Measurements from ENCODE around the gene NCBP2L.
A peak's percentile ranks its signal among the peaks of the same experiment; 100 is the strongest.
"Not testable (repeated sequence)": the region's sequence is repeated elsewhere in the genome, so short reads cannot be mapped to it uniquely, and the experiment has no call there.

NCBP2L gene

GRCh38 chrX:107753187-107753586, 24.3 kb upstream of the NCBP2L start:
- DNase-seq: peak; percentile 51

- no peak for DNase-seq
Measured at GRCh38 chrX:107755721-107756120, 21.8 kb upstream of the NCBP2L start.

DNA sequence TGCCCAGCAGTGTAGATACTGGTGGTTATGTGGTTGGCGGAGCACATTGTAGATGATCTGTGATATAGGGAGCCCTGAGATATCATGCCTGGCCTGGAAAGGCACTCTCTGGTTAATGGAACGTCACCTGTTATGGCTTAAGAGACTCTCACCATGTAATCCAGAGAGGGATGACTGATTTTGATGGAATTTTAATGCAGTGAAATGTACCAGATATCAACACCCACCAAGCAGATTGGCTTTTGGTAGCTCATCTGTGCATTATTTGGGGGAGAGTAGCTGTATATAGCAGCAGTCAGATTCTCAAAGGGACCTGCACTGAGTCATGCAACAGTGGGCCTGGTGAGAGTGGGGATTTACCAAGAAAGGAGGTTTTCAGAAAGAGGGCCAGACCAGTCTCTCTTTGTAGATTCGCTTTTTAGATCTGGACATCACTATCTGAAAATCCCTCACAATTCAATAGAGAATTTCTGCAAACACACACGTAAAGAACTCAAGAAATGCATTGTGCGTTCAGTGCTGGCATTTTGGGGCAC, 19.2 kb upstream of the NCBP2L start:
- DNase-seq: no peak

GRCh38 chrX:107760304-107761077, 17.0 kb upstream of the NCBP2L start:
- no peak for DNase-seq

DNA sequence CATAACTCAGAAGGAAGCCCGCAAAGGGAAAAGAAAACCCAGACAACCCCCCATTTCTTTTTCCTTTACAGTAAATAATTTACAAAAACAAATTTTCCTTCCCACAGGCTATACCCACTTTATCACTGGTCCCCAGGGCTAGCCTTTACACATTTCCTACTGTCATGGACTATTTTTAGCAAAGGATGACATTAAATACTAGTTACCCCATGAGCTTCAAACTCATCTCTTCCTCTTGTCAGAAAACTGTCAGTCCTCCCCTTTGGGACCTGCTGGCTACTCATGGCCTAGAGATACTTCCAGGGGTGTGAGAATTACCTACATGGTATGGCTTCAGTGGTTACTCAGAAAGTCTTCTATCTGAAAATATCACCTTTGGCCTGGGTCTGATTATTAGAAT, 13.9 kb upstream of the NCBP2L start:
- DNase-seq: no peak

DNA sequence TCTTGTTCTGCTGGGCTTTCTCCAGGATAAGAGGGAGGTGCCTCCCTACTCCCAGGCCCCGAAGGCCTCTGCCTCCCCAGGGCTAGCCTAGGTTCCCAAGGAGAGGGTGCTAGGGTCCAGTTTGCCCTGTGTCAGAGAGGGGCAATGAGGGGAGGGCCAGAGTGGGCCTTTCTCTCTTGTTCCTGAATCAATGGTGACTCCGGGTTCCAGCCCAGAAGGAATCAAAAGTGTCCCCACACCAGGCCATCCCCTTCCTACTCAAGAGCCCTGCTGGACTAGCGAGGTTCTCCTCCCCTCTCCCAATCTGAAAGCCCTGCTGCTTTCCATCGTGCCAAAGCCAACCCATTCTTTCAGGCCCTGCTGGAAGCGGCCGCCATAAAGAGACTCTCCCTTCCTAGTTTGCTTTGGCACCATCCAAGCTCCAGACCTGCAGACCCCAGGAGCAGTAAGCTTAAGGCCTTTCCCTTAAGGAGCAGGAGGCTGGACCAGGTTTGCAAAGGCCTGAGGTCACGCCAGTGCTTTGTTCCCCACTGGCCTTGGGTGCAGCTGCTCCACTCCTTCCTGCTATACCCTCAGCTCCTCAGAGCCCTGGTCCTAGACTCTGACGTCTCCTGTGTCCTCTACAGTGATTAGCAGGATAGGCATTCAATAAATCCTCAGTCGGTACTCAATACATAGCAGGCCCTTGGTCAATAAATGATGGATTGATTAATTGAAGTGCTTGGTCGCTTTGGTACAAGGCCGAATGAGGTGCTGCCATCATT, 12.5 kb upstream of the NCBP2L start:
- DNase-seq: no peak

GRCh38 chrX:107766470-107767150, 10.9 kb upstream of the NCBP2L start:
- no peak for DNase-seq

DNA sequence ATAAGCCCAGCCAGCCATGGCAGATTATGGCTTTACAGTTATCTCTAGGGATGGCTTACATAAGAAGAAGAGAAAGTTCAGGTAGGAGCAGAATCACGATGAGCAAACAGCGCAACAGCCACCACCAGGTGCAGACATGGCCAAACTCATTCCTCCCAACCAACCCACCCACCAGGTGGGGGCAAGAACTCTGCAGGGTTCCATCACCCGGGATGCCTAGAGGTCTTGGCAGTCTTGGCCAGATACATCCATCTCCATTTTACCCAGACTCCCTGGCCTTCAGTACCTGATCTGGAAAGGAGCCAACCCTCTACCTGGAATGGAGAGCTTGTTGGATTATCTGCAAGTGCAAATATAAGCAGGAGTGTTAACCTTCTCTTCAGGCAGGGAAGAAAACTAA, 9.5 kb upstream of the NCBP2L start:
- no peak for DNase-seq

- DNase-seq: no peak
Measured at GRCh38 chrX:107769581-107770317, 7.8 kb upstream of the NCBP2L start.

DNA sequence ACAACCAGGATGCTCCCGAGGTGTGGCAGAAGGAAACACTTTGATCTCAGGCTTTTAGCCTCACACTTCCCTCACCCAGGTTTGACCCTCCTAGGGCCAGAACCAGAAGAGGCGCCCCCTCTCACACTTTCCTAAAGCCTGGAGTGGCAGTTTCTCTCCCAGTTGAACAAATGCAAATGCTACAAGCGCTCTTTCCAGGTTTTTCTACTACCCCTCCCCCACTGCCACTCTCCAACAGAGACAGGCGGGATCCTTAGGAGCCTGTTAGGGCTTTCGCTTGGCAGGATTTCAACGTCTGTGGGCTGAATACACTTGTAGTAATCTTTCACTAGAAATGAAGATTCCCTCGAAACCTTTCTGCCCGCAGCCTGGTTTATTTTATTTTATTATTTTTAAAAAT, 4.3 kb upstream of the NCBP2L start:
- no peak for DNase-seq

DNA sequence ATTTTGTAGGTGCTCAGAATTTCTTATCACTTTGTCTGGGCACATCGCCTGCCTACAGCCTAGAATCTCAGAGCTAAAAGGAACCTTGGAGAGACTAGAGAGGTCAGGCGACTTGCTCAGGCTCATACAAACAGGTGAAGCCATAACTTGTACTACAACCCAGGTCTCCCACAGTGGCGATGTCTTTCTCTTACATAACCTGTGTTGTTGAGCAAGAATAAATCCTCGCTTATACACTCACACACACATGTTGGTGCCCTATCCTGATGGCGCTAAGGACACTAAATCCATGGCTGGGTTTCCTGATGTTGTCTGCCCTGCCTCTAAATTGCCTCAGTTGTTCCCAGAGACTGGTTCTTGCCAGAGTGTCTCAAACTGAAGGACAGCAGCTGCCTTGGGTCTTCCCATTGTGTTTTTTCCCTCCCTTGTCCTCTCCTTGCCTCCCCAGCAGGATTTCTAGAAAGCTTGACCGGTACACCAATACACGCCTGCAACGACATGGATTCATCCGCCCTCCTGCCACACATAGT, 3.6 kb upstream of the NCBP2L start:
- DNase-seq: no peak

DNA sequence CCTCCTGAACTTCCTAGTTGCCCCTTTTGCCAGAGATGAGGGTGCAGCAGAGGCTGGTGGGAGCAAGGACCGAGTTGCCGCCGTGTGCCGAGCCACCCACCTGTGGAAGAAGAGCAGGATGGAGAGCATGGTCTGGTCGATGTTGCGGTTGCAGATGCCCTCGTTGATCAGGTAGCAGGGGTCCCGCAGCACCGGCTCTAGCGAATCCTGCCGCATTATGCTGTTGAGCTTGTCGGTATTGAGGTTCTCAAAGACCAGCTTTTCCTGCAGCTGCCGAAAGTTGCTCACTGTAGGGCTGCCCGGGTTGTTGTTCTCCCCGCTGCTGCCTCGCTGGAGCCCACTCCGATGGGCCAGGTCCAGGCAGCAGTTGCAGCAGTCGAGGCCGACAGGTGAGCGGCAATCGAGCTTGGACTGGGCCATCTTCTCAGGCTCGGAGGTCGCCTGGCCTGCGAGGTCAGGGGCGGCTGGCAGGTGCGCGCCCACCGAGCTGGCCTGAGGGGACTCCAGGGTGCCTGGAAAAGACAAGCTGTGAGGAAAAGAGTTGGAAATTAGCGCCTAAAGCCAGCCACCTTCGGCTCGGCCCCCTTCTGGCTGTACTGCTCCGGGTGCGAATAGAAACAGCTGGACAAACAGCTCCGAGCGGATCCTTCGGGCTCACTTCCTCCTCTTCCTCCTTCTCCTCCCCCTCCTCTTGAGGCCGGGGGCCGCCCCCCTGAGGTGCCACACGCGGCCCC, 2.4 kb upstream of the NCBP2L start:
- no peak for DNase-seq

DNA sequence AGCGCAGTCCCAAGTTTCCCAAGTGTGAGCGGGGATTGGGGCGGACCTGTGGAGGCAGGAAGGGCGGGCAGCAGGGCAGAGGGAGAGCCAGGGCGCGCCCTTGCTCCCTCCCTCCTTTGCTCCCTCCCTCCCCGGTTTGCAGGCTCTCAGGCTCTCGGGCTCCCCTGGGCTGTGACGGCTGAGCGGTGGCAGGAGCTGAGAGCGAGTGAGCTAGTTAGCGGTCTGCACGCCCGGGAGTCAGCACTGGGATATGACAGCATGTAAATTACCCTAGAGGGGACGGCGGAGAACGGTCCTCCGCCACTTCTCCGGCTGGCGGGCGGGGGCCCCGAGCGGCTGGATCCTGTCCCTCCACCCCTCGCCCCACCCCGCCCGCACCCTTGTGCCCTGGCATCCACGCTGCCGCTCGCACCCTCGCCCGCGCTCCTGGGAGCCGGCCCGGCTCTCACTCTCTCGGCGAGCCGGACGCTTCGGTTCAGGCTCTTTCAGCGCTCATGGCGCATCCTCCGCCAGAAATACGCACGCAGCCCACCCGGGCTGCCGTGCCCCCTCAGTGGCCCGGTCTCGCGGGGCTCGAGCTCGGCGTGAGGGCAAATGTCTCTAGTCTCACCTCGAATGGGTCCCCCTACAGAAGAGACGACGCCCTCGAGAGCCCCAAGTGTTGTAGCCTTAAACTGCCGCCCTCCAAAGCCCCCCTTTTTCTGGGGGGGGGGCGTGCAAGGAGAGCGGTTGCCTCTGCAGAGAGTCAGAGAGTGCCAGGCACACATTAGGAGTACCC, 1.6 kb upstream of the NCBP2L start, which contains the start of gene TSC22D3:
Gene TSC22D3, minus strand, starts transcription at position 54 of the 778 bp plus-strand sequence. CDS start 368 bp downstream, outside the sequence.
- DNase-seq: peak; percentile 63

DNA sequence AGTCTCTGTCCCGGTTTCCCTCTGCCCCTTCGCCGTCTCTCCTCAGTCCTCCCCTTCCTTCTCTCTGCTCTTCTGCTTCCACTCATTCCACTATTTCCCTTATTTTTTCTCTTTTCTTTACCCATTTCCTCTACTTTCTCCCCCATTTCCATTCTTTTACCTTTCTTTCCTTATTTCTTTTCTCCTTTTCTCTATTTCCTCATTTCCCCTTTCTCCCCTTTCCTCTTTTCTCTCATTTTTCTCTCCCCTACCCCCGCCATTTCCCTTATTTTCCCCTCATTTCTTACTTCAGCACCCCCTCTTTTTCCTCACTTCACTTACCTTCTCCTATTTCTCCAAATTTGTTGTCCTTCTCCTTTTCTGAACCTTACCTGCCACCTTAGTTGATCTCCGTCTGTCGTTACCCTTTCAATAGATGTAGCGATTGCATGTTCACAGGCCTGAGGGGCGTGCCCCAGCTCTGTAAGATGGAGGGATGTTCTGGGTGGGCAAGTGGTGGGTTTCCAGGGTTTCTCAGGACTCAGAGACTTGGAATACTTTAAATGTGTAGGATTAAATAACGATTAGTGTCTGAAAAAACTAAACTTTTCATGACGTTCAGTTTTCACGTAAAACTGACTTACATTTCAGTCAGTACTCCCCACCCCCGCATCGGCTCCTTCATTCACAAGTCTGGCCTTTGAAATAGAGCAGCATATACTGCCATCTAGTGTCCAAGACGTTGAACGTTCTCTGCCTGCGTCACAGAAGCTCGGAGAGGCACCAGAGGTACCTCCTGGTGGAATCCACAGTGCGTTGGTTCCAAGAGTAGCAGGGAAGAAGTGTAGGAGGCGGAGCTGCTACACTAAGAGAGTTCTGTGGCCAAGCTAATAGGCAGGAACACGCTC, 641 bp upstream of the NCBP2L start:
- DNase-seq: peak; percentile 83

- no peak for DNase-seq
Measured at GRCh38 chrX:107780525-107780924, 3.0 kb downstream of the NCBP2L start.

GRCh38 chrX:107787827-107788226, 10.3 kb downstream of the NCBP2L start:
- DNase-seq: no peak

DNA sequence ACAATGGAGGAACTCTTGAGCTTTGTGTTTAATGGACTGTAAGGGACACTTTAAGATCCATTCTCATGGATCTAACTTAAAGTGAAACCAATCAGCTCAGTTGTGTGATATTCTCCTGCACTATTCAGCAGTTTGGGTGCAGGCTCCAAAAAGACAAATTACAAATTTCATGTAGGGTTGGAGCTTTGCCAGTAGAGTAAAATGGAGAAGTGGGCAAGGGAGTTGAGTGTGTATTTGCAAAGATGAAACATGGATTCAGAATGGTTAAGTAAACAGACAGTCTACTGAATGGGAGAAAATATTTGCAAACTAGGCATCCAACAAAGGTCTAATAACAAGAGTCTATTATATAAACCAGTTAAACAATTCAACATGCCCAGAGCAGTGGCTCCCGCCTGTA, 26.9 kb downstream of the NCBP2L start:
- no peak for DNase-seq

DNA sequence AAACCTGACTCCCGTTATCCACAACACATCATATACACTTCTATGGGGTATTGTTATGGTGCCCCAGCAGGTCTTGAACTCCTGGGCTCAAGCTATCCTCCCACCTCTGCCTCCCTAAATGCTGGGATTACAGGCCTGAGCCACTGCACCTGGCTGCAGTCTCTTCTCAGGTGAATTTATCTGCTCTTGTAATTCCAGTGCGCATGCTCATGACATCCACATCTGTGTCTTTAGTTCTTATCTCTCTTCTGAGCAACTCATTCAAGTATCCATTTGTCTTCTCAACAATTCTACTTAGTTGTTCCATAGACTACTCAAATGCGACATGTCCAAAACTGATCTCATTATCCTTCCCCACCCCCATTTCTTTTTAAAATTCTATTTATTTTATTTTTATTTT, 27.6 kb downstream of the NCBP2L start:
- DNase-seq: no peak

DNA sequence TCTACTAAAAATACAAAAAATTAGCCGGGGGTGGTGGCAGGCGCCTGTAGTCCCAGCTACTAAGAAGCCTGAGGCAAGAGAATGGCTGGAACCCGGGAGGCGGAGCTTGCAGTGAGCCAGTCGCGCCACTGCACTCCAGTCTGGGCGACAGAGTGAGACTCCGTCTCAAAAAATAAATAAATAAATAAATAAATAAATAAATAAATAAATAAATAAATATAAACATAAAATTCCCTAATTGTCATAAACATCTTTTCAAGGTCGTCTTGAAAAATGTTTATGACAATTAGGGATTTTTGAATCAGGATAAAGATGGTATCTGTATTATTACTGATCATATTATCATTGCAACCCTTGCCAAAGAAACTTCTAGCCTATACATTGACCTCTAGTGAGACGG, 32.5 kb downstream of the NCBP2L start:
- DNase-seq: not testable (repeated sequence)
